Neural progenitor cell (in vitro differentiated cells): Measurements from ENCODE around the gene LAMB1. TPM values are rescaled to one million over a fixed set of nuclear protein-coding genes. Genes with fewer than 3 reads are reported as not detected.

Source experiments
- DNase-seq: peaks from one replicate; pipeline ENCODE4 v3.0.0-alpha.2; 2016; ENCODE audit warnings: low spot score
- H2AFZ ChIP-seq: fragments of 200-600 bp; sonication (generic); replicated peaks from 2 replicates; pipeline ENCODE4 v1.6.1; 2016; ENCODE audit warnings: antibody characterized with exemption
- H3F3A ChIP-seq: fragments of 200-600 bp; sonication (generic); 2 replicates; pipeline ENCODE4 v1.6.1; 2016; ENCODE audit warnings: antibody characterized with exemption, low read depth
- H3K27ac ChIP-seq: fragments of 200-600 bp; sonication (generic); 2 replicates; pipeline ENCODE4 v1.5.1; 2016; ENCODE audit warnings: mild to moderate bottlenecking
- H3K27me3 ChIP-seq: fragments of 200-600 bp; sonication (generic); 2 replicates; pipeline ENCODE4 v1.6.1; 2016; ENCODE audit warnings: mild to moderate bottlenecking, moderate library complexity
- H3K36me3 ChIP-seq: fragments of 200-600 bp; sonication (generic); 2 replicates; pipeline ENCODE4 v1.5.1; 2016
- H3K4me1 ChIP-seq: fragments of 200-600 bp; sonication (generic); 2 replicates; pipeline ENCODE4 v1.6.1; 2016; ENCODE audit warnings: mixed run types
- H3K4me2 ChIP-seq: fragments of 200-600 bp; sonication (generic); 2 replicates; pipeline ENCODE4 v1.6.1; 2016
- H3K4me3 ChIP-seq: fragments of 200-600 bp; sonication (generic); 2 replicates; pipeline ENCODE4 v1.5.1; 2016
- H3K79me2 ChIP-seq: fragments of 200-600 bp; sonication (generic); 2 replicates; pipeline ENCODE4 v1.6.1; 2016; ENCODE audit warnings: low read depth
- H3K9ac ChIP-seq: fragments of 200-600 bp; sonication (generic); 2 replicates; pipeline ENCODE4 v1.6.1; 2016
- H3K9me3 ChIP-seq: fragments of 200-600 bp; sonication (generic); 2 replicates; pipeline ENCODE4 v1.5.1; 2016; ENCODE audit warnings: low read depth
- H4K20me1 ChIP-seq: fragments of 200-600 bp; sonication (generic); 2 replicates; pipeline ENCODE4 v1.6.1; 2016; ENCODE audit warnings: low read depth
- H3K27ac Mint-ChIP-seq: 3 replicates; pipeline ENCODE4 v1.8.0; 2021; ENCODE audit warnings: mixed read lengths
- H3K27me3 Mint-ChIP-seq: 2 replicates; pipeline ENCODE4 v1.8.0; 2022; ENCODE audit warnings: low read depth, mild to moderate bottlenecking, inconsistent platforms, moderate library complexity, mixed read lengths; ENCODE audit not compliant: insufficient read depth
- H3K36me3 Mint-ChIP-seq: 3 replicates; pipeline ENCODE4 v1.8.0; 2021; ENCODE audit warnings: mixed read lengths
- H3K4me1 Mint-ChIP-seq: 3 replicates; pipeline ENCODE4 v1.8.0; 2021; ENCODE audit warnings: mixed read lengths
- H3K4me3 Mint-ChIP-seq: 3 replicates; pipeline ENCODE4 v1.8.0; 2021; ENCODE audit warnings: mild to moderate bottlenecking, moderate library complexity, mixed read lengths
- H3K9me3 Mint-ChIP-seq: 3 replicates; pipeline ENCODE4 v1.8.0; 2020; ENCODE audit warnings: mixed read lengths
- EZH2 ChIP-seq: fragments of 200-600 bp; sonication (generic); IDR thresholded peaks from 2 replicates; pipeline ENCODE4 v1.6.1; 2017; ENCODE audit warnings: antibody characterized with exemption, mild to moderate bottlenecking, moderate library complexity
- EZH2phosphoT487 ChIP-seq: fragments of 200-600 bp; sonication (generic); IDR thresholded peaks from 2 replicates; pipeline ENCODE4 v1.6.1; 2017; ENCODE audit warnings: antibody characterized with exemption
- total RNA-seq: library from RNA; depleted of rRNA; stranded (reverse); fragments of >200 nt; gene quantifications from 2 replicates; pipeline ENCODE4 v1.2.3, GENCODE V29; 2015; ENCODE audit warnings: low replicate concordance
- TF ChIP-seq, protein P1 (sequence below): fragments of 200-600 bp; sonication (generic); IDR thresholded peaks from 2 replicates; pipeline ENCODE4 v1.5.1; 2017; ENCODE audit warnings: antibody characterized with exemption, mild to moderate bottlenecking

The LAMB1 gene
- total RNA-seq, 1 donor from 2014 or later, result 87.7 TPM

DNA sequence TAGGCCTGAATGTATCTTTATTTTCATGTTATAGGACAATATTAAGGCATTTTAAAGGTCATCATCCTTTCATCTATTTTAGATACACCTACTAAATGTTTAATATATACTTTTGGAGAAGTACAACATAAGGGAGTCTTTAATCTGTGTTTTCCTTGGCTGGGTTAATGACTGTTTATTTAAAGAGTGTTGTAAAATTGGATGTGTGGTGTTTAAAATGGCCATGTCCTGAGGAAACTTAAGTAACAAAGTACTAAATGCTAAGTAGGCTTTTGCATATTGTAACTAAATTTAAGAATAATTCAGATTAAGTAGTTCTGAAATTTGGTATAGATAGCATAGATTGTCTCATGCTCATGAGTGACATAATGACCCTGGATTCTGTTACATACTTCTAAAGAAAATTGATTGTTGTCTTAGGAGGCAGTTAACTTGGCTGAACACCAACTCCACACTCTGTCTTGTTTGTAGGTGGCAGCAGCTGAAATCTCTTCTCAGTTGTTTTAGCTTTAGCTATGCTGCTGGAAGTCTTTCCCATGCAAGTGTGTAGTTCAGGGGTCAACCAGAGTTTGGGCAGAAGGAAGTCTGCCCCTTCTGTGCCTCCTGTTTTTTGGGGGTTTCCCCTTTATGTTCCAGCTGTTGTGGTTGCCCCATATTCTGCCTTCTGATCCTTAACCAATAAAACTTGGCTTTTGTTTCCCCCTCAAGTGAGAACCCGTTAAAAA lies 82.8 kb downstream of the LAMB1 start:
- Histone ChIP-seq H2AFZ (no peak overlapping the region), H3K79me2 (peaks cover 4% of the 10 kb centered on the region), H4K20me1 (no peaks in the 10 kb centered on the region), H3K36me3 (peaks cover 25% of the 10 kb centered on the region), H3K9ac (no peak overlapping the region), H3K27ac (peak overlapping the region; percentile 40), H3K27me3 (no peaks in the 10 kb centered on the region), H3K4me3 (no peak overlapping the region), H3K4me2 (no peak overlapping the region), H3K4me1 (no peaks in the 10 kb centered on the region), H3K9me3 (no peaks in the 10 kb centered on the region), H3F3A (peaks cover 4% of the 10 kb centered on the region)
- H3K27me3 Mint-ChIP-seq, result no peaks in the 10 kb centered on the region
- peaks cover 46% of the 10 kb centered on the region for H3K36me3 Mint-ChIP-seq
- TF ChIP-seq EZH2phosphoT487 (no peak), EZH2 (no peak)
- TF ChIP-seq, protein P1, sequence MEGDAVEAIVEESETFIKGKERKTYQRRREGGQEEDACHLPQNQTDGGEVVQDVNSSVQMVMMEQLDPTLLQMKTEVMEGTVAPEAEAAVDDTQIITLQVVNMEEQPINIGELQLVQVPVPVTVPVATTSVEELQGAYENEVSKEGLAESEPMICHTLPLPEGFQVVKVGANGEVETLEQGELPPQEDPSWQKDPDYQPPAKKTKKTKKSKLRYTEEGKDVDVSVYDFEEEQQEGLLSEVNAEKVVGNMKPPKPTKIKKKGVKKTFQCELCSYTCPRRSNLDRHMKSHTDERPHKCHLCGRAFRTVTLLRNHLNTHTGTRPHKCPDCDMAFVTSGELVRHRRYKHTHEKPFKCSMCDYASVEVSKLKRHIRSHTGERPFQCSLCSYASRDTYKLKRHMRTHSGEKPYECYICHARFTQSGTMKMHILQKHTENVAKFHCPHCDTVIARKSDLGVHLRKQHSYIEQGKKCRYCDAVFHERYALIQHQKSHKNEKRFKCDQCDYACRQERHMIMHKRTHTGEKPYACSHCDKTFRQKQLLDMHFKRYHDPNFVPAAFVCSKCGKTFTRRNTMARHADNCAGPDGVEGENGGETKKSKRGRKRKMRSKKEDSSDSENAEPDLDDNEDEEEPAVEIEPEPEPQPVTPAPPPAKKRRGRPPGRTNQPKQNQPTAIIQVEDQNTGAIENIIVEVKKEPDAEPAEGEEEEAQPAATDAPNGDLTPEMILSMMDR, result no peak
- DNase-seq, result no peak
- H3K4me3 Mint-ChIP-seq, result no peak overlapping the region
- H3K27ac Mint-ChIP-seq, result no peak overlapping the region
- no peaks in the 10 kb centered on the region for H3K9me3 Mint-ChIP-seq
- no peaks in the 10 kb centered on the region for H3K4me1 Mint-ChIP-seq

DNA sequence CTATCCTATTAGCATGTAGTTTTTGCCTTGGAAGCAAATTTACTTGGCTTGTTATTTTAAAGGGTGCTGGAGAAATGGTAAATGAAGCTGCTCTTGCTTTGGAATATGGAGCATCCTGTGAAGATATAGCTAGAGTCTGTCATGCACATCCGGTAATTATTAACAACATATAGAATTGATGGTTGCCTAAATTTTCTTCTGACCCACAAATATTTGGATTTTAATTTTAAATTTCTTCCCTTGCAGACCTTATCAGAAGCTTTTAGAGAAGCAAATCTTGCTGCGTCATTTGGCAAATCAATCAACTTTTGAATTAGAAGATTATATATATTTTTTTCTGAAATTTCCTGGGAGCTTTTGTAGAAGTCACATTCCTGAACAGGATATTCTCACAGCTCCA lies 84.0 kb downstream of the LAMB1 start:
- H3K4me1 ChIP-seq, result no peaks in the 10 kb centered on the region
- Mint-ChIP-seq H3K9me3 (no peaks in the 10 kb centered on the region), H3K27ac (no peak overlapping the region), H3K4me3 (no peak overlapping the region), H3K27me3 (no peaks in the 10 kb centered on the region), H3K4me1 (no peaks in the 10 kb centered on the region), H3K36me3 (peaks cover 47% of the 10 kb centered on the region)
- H3K9ac ChIP-seq, result no peak overlapping the region
- H3K27me3 ChIP-seq, result no peaks in the 10 kb centered on the region
- no peaks in the 10 kb centered on the region for H4K20me1 ChIP-seq
- peaks cover 28% of the 10 kb centered on the region for H3K36me3 ChIP-seq
- H3K4me2 ChIP-seq, result no peak overlapping the region
- no peak overlapping the region for H3K27ac ChIP-seq
- H3F3A ChIP-seq, result peaks cover 4% of the 10 kb centered on the region
- H3K4me3 ChIP-seq, result no peak overlapping the region
- no peak for TF ChIP-seq EZH2phosphoT487
- no peak for TF ChIP-seq EZH2
- TF ChIP-seq, protein P1, result no peak
- no peaks in the 10 kb centered on the region for H3K9me3 ChIP-seq
- H3K79me2 ChIP-seq, result peaks cover 12% of the 10 kb centered on the region
- no peak overlapping the region for H2AFZ ChIP-seq
- no peak for DNase-seq

DNA sequence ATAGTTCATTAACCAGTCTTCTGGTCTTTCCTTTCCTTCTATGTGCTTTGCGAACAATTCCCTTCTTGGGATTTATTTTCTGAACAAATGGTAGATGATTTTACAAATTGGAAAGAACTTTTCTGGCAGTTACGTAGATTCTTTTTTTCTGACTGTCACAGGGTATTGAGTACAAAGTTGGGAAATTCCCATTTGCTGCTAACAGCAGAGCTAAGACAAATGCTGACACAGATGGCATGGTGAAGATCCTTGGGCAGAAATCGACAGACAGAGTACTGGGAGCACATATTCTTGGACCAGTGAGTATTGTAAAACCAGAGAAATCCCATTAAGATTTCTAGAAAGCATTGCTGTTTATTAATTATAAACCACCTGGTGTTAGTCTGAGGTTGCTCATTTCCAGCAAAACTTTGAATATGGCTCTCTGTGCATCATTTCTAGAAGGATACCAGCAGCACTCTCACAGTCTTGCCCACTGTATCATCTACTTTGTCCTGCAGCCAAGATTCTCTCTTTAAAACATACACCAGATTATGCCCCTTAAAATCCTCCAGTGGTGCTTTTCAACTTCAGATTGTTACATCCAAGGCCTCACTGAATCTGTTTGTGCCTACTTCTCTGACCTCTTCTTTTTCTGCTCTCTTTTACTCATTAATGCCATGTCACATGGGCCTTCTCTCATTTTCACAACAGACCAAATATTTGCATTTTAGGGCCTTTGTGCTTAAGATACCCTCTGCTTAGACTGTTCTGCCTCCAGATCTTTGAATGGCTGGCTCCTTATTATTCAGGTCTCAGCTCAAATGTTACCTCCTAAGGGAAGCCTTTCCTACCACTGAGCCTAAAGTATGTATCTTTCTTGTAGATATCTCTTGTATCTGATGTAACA lies 85.0 kb downstream of the LAMB1 start:
- H2AFZ ChIP-seq, result no peak overlapping the region
- H3K36me3 Mint-ChIP-seq, result peaks cover 54% of the 10 kb centered on the region
- no peaks in the 10 kb centered on the region for H4K20me1 ChIP-seq
- H3K36me3 ChIP-seq, result peaks cover 33% of the 10 kb centered on the region
- H3K9ac ChIP-seq, result no peak overlapping the region
- no peaks in the 10 kb centered on the region for H3K4me1 Mint-ChIP-seq
- H3K4me3 Mint-ChIP-seq, result no peak overlapping the region
- H3K9me3 Mint-ChIP-seq, result no peaks in the 10 kb centered on the region
- no peaks in the 10 kb centered on the region for H3K4me1 ChIP-seq
- H3K9me3 ChIP-seq, result no peaks in the 10 kb centered on the region
- H3F3A ChIP-seq, result peaks cover 4% of the 10 kb centered on the region
- H3K27me3 Mint-ChIP-seq, result no peaks in the 10 kb centered on the region
- H3K4me2 ChIP-seq, result no peak overlapping the region
- no peak overlapping the region for H3K27ac Mint-ChIP-seq
- TF ChIP-seq EZH2phosphoT487 (no peak), EZH2 (no peak)
- TF ChIP-seq, protein P1, result no peak
- DNase-seq, result no peak
- H3K27me3 ChIP-seq, result no peaks in the 10 kb centered on the region
- H3K4me3 ChIP-seq, result no peak overlapping the region
- peaks cover 21% of the 10 kb centered on the region for H3K79me2 ChIP-seq
- H3K27ac ChIP-seq, result no peak overlapping the region
